Gastroesophageal sphincter (tissue), 4 donors: ENCODE data around the gene TMEM175. TPM values are rescaled to one million over a fixed set of nuclear protein-coding genes. Genes with fewer than 3 reads are reported as not detected.

Experiments
- ATAC-seq: fragments of 150-250 bp; one replicate; pipeline ENCODE4 v1.9.1; 2016; ENCODE audit warnings: mild to moderate bottlenecking, moderate library complexity
- H3K27ac ChIP-seq, 4 donors: fragments of 200-600 bp; sonication (generic) in 3 of 4; 1 replicate in 3 of 4; 2 replicates in 1 of 4; pipeline ENCODE4 v1.5.1; 2016 to 2019
- H3K27me3 ChIP-seq: fragments of 200-600 bp; sonication (generic); one replicate; pipeline ENCODE4 v1.5.1; 2019
- H3K36me3 ChIP-seq, 2 donors: fragments of 200-600 bp; sonication (generic); one replicate each; pipeline ENCODE4 v1.5.1; 2019; ENCODE audit warnings: control low read depth in 1 of 2
- H3K4me1 ChIP-seq, 3 donors: fragments of 200-600 bp; sonication (generic); 1 replicate in 2 of 3; 2 replicates in 1 of 3; pipeline ENCODE4 v1.5.1; 2016 to 2019; ENCODE audit warnings: control low read depth in 2 of 3
- H3K4me3 ChIP-seq, 2 donors: fragments of 200-600 bp; sonication (generic); one replicate each; pipeline ENCODE4 v1.5.1; 2019; ENCODE audit warnings: mild to moderate bottlenecking in 1 of 2, moderate library complexity in 1 of 2
- H3K9me3 ChIP-seq, 3 donors: fragments of 200-600 bp; sonication (generic); one replicate each; pipeline ENCODE4 v1.5.1; 2017 to 2019; ENCODE audit warnings: control low read depth in 2 of 3
- CTCF ChIP-seq, 4 experiments: fragments of 200-600 bp in 2 of 4; fragments of 450-650 bp in 2 of 4; sonication (generic) in 1 of 4; IDR thresholded peaks; one replicate each; pipeline ENCODE4 v1.5.1; 2017 to 2019; ENCODE audit warnings: antibody characterized with exemption in 4 of 4, mild to moderate bottlenecking in 2 of 4, moderate library complexity in 2 of 4
- EP300 ChIP-seq: sonication (generic); formaldehyde crosslinking; IDR thresholded peaks from one replicate; pipeline ENCODE4 v1.6.1; 2017; ENCODE audit warnings: antibody characterized with exemption, mild to moderate bottlenecking
- POLR2A ChIP-seq, 2 donors: fragments of 450-650 bp; IDR thresholded peaks; one replicate each; pipeline ENCODE4 v1.6.1; 2017; ENCODE audit warnings: antibody characterized with exemption in 2 of 2, mild to moderate bottlenecking in 2 of 2, moderate library complexity in 1 of 2
- POLR2AphosphoS5 ChIP-seq: sonication (generic); formaldehyde crosslinking; IDR thresholded peaks from one replicate; pipeline ENCODE4 v1.6.1; 2017; ENCODE audit warnings: antibody characterized with exemption
- WGBS, 2 donors: methylation state at CpG; one replicate each; pipeline ENCODE4 v1.1.5; 2018; ENCODE audit warnings: low coverage in 1 of 2; 5-methylcytosine and 5-hydroxymethylcytosine counted together
- total RNA-seq, 4 donors: library from RNA; depleted of rRNA; stranded (reverse); fragments of >200 nt; gene quantifications; one replicate each; pipeline ENCODE4 v1.1.0, GENCODE V29; 2016

The TMEM175 gene
- 10 to 100 TPM; 21.7 to 40.3 (median 24.2) TPM for total RNA-seq

DNA sequence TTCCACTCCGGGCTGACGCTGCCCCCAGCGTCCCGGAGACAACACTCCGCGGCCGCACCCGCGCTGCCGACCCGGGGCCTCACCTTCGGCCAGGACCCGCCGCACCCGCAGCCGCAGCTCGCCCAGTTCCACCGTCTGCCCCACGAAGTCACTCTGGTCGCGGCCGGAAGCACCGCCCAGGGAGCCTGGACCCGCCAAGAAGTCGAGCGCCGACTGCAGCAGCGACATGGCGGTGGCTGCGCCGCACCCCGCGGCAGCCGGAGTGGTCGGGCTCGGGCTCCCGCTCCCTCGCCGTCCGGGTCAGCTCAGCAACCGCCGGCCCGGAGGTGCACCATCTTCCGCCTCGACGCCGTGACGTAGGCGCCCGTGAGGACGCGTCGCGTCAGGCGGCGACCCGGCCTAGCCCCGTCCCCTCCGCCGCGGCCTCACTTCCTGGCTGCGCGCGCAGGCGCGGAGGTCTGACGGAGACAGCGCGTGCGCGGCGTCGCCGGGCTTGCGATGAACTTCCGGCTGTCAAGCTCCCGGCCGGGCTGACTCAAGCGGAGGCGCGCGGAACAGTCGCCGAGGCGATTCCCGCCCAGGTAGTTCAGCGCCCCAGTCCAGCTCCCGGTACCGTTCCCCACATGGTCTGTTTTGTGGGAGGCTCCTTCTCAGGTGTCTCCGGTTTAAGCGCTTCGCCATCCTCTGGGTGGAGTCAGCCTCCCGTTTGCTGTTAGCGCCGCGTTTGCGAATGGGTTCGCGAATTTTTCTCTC, at the start of gene TMEM175, which contains the start of gene GAK:
TMEM175 (plus strand) TSS at position 501 of the 753 bp plus-strand sequence. CDS start 15,280 bp downstream, outside the sequence.
GAK (minus strand) TSS at position 357 of the 753 bp plus-strand sequence; CDS start at position 228, 129 bp downstream.
- Histone ChIP-seq H3K4me1 (peaks cover 0 to 61% (median 21%) of the 10 kb centered on the region in 3 donors), H3K9me3 (no peaks in the 10 kb centered on the region), H3K27me3 (no peaks in the 10 kb centered on the region), H3K27ac (peak within 1 kb of the TSS; percentile 66 to 92 (median 90)), H3K36me3 (no peaks in the 10 kb centered on the region), H3K4me3 (peak within 1 kb of the TSS; percentile 77 to 100)
- peak; percentile 99 for ATAC-seq
- TF ChIP-seq POLR2A (IDR thresholded peaks at IDR 0.05), result peak; percentile 83 to 88
- TF ChIP-seq CTCF (IDR thresholded peaks at IDR 0.05), result peak in 2 of 4 experiments; percentile 18 to 23
- TF ChIP-seq EP300, result no peak
- peak; percentile 84 for TF ChIP-seq POLR2AphosphoS5
- no CpG with 5 or more reads among the region's 99 CpGs for WGBS, 2 donors

- no peak for TF ChIP-seq POLR2AphosphoS5
- Histone ChIP-seq H3K4me1 (no peaks in the 10 kb centered on the region), H3K9me3 (no peaks in the 10 kb centered on the region), H3K27ac (no peak overlapping the region), H3K4me3 (no peak overlapping the region), H3K27me3 (no peaks in the 10 kb centered on the region), H3K36me3 (peaks cover 0 to 100% of the 10 kb centered on the region in 2 donors)
- 100% methylated on average over 1 of the region's 22 CpGs; no CpG with 5 or more reads in 1 of the 2 donors for WGBS, 2 donors
- no peak for ATAC-seq
These were observed 49.6 kb upstream of the TMEM175 start for GRCh38 chr4:882646-883045.

- TF ChIP-seq CTCF (IDR thresholded peaks at IDR 0.05), result no peak
- no peak for TF ChIP-seq POLR2A (IDR thresholded peaks at IDR 0.05)
- Histone ChIP-seq H3K4me3 (no peak overlapping the region), H3K27ac (no peak overlapping the region), H3K27me3 (no peaks in the 10 kb centered on the region), H3K4me1 (no peaks in the 10 kb centered on the region), H3K36me3 (peaks cover 0 to 100% of the 10 kb centered on the region in 2 donors), H3K9me3 (no peaks in the 10 kb centered on the region)
- no peak for ATAC-seq
- WGBS, 2 donors, result 80% methylated on average over 1 of the region's 26 CpGs; no CpG with 5 or more reads in 1 of the 2 donors
These were observed 48.7 kb upstream of the TMEM175 start for GRCh38 chr4:883377-884095.

GRCh38 chr4:884259-884658, 48.0 kb upstream of the TMEM175 start:
- no peak for ATAC-seq

More at GRCh38 chr4:884259-884658, 48.0 kb upstream of the TMEM175 start:
- no peaks in the 10 kb centered on the region for H3K27me3 ChIP-seq
- no peak overlapping the region for H3K27ac ChIP-seq
- H3K36me3 ChIP-seq, result peaks cover 0 to 100% of the 10 kb centered on the region in 2 donors
- TF ChIP-seq POLR2AphosphoS5, result no peak
- no peak for TF ChIP-seq CTCF (IDR thresholded peaks at IDR 0.05)
- no peak for TF ChIP-seq EP300
- no peak for TF ChIP-seq POLR2A (IDR thresholded peaks at IDR 0.05)
- 0 to 85% methylated on average over 1 to 9 of the region's 15 CpGs for WGBS, 2 donors
- H3K4me1 ChIP-seq, result no peaks in the 10 kb centered on the region
- H3K9me3 ChIP-seq, result no peaks in the 10 kb centered on the region
- no peak overlapping the region for H3K4me3 ChIP-seq
